GM19468 (cell line): Measurements from ENCODE around the gene LAMC1.

ENCODE experiments used
- ATAC-seq: cut with Tn5 transposase; IDR thresholded peaks from one replicate; pipeline ENCODE4 v1.9.1; 2021; ENCODE audit warnings: mild to moderate bottlenecking, moderate library complexity, moderate number of reproducible peaks; ENCODE audit not compliant: unreplicated experiment; ENCODE audit errors: extremely low read depth

The LAMC1 gene

DNA sequence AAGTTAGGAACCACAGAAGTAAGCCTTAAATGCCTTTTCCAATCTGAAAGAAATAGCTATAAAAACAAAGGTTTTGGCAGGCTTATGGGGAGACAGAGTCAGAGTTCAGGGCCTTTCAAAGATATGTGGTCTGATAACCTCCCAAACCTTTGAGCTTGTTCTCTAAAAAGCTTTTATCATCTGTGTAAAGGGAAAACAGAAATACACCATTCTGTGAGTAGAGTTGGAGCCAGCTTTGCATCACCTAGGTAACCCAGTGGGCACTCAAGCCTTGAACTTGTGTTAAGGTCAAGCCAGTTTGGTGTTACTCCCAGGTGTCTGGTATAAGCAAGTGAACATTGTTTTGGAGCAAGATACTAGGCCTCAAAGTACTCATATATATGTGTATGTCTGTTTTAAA lies 50.1 kb downstream of the LAMC1 start:
- no peak for ATAC-seq

- ATAC-seq: no peak
Observed at GRCh38 chr1:183074215-183074614, 51.0 kb downstream of the LAMC1 start.

- no peak for ATAC-seq
Observed at GRCh38 chr1:183075861-183076260, 52.6 kb downstream of the LAMC1 start.

- ATAC-seq: no peak
Observed at GRCh38 chr1:183077097-183077496, 53.9 kb downstream of the LAMC1 start.

GRCh38 chr1:183079712-183080388 lies 56.6 kb downstream of the LAMC1 start:
- no peak for ATAC-seq

GRCh38 chr1:183080406-183080805 lies 57.2 kb downstream of the LAMC1 start:
- no peak for ATAC-seq

- no peak for ATAC-seq
Observed at GRCh38 chr1:183081402-183082120, 58.3 kb downstream of the LAMC1 start.

DNA sequence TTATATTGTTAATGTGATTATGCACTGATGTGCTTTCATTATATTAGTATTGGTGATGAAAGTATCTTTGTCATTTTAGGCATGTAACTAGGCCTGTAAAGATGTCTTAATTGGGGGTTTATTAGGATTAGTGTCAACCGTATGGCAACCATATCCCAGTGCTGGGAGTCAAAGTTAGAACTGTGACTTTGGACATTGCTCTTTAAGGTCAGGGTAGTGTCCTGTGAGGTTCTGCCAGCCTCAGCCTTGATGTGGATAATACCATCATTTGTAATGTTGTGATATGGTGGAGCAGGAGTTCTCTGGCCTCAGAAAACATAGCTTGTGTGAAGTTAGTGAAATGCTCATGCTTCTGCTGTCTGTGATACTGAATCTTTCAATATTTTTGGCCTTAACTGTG lies 59.4 kb downstream of the LAMC1 start:
- no peak for ATAC-seq

DNA sequence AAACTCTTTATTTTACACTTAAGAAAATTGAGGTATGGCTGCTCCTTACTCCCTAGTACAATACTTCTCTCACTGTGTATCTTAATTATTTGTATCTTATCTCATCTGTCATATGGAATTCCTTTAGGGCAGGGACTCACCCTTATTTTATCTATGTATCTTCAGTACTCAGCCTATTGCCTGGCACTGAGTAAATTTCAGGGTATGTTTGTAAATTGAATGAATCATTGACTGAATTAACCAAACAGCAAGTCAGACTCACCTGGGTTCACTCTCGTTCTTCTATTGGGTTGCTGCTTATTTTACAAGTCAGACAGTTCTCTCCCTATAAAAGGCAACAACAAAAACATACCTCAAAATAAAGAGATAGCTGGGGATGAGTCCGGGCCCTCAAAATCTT lies 63.8 kb downstream of the LAMC1 start:
- no peak for ATAC-seq

- ATAC-seq: no peak
Observed at GRCh38 chr1:183089025-183089639, 65.9 kb downstream of the LAMC1 start.

DNA sequence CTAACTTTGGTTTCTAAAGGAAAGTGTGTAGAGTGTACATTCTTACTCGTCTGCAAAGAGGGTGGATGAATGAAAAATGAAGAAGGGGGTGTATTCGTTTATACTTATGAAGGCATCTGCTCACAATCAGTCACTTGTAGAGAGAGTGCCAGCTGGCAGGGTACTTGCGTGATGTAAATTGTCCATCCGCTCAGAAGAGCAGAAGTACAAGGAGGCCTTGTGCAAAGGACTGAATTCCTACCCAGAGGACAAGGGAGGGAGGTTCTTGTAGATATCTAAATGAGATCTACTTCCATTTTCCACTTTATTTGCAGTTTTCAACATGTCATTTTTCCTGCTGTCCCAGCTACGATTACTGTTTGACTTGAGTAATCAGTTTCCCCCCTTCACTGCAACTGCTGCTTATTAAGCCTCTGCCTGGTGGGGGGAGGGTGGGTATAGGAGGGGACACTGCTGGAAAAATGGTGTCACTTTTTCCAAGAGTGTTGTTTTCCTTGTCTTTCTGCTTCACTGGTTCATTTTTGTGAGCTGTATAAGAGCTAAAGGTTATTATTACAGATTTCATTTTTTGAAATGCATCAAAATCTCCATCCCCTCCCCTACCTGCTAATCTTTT lies 67.3 kb downstream of the LAMC1 start:
- ATAC-seq: no peak

GRCh38 chr1:183091181-183091580 lies 68.0 kb downstream of the LAMC1 start:
- ATAC-seq: no peak

GRCh38 chr1:183092350-183092749 lies 69.1 kb downstream of the LAMC1 start:
- no peak for ATAC-seq

DNA sequence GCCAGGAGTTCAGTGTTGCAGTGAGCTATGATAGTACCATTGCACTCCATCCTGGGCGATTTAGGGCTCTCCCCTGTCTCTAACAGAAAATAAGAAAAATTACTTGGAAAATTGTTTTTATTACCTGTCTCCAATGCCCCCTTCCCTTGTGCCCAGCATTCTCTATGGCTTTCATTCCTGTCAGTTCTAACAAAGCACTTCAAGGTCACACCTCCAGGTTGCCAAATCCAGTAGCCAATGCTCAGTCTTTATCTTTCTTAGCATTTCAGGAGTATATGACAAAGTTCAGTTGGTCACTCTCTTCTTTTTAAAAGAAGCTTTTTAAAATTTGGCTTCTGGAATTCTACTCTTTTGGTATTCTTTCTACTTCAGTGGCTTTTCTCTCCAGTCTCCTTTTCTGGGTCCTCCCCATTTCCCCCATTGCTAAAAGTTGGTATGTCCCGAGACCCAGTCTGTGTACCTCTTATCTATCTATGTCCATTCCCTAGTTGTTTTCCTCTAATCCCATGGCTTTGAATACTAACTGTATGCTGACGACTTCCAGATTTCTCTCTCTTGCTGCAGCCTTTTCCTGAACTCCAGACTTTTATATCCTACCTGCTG lies 69.9 kb downstream of the LAMC1 start:
- ATAC-seq: no peak

DNA sequence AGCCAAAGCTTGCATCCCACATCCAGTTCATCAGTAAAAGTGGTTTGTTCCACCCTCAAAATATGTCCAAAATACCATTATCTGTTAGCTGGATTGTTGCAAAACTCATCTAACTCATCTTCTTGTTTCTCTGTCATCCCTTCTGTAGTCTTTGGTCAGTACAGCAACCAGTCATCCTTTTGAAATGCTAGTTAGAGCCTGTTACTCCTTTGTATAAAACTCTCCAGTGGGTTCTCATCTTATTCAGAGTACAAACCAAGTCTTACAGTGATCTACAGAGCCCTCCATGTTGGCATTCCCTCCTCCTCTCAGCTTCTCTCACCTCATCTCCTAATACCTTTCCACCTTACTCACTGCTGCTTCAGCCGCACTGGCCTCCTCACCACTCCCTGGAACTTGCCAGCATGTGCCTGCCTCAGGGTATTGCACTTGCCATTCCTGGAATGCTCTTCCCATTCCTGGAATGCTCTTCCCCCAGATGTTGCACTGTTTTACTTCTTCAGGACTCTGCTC lies 70.6 kb downstream of the LAMC1 start:
- ATAC-seq: no peak

DNA sequence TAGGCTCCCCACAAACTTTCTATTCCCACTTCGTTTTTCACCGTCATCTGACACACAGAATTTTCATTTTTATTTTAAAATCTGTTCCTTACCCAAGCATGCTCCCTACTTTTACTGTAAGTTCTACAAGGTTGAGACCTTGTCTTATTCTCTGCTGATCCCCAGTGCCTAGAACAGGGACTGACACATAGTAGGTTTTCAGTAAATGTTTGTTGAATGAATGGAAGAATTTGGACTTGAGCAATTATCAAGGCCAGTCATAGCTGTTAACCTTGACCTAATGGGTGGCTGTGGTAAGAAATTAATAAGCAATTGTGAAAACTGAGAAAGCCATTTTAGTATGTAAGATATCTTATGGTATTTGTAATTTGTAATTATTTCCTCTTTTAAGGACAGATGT lies 71.1 kb downstream of the LAMC1 start:
- ATAC-seq: no peak

GRCh38 chr1:183096351-183096750 lies 73.1 kb downstream of the LAMC1 start:
- no peak for ATAC-seq

DNA sequence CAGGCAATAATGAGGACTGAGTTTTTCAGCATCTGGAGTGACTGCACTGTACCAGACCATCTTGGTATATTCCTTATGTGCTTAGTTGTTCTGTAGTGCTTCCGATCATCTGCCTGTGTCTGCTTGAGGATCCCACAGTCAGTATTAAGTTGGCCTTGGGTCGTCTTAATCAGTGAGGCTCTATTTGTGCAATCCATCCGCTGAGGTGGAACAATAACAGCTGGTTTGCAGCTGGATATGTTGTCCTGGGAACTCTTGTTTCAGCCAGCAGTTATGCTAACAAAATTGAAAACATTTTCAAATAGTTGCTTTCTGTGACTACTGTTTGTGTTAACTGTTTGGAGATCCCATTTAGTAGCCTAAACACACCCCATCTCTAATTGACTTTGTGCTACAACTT lies 73.7 kb downstream of the LAMC1 start:
- no peak for ATAC-seq

DNA sequence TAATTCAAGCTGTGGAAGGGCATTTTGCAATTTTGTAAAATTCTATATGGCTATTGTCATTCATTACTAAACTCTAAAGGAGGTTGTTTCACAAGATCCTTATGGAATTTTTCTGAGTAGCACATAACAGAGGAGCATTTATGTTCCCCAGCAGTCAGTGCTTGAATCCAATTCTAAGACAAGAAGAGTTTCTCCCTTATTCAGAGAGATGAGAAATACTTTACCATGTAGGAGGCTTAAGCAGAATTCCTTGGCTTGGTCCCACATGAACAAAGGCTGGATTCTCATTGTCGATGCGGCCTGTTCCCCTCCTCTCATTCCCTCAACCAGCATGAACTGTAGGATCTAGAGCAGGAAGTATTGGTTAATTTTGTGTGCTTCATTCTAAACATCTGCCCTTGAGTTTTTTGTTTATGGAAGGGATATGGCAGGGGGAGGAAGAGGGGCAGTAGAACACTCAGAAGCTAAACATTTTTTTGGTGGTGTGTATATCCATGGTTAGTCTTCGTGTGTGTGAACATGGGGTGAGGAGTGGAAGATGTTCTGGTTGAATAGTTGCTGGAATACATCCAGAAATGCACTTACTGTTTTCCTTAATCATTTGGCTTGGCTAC lies 74.3 kb downstream of the LAMC1 start:
- no peak for ATAC-seq

DNA sequence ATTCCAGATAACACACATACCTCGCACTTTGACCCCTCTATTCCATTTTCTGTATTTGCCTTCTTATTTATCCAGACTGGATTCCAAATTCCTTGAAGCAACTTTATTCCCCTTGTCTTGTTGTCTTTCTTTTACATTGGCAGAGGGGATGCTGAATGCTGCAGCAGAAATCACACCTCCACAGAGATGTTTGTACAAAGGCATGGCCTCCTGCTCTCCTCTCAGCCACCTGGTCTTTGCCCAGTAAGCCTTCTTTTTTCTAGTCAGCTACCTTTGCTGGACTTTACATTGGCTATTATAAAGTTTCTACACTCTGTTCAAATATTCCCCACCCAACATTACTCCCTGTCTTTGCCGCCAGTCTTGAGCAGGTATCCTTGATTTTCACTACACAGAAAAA lies 75.1 kb downstream of the LAMC1 start:
- ATAC-seq: no peak
